ENCODE data around the gene PIN1. TPM values are rescaled to one million over a fixed set of nuclear protein-coding genes. Genes with fewer than 3 reads are reported as not detected.

PIN1 gene
- total RNA-seq, 1 experiment from 2014 or later, result 63.3 TPM

DNA sequence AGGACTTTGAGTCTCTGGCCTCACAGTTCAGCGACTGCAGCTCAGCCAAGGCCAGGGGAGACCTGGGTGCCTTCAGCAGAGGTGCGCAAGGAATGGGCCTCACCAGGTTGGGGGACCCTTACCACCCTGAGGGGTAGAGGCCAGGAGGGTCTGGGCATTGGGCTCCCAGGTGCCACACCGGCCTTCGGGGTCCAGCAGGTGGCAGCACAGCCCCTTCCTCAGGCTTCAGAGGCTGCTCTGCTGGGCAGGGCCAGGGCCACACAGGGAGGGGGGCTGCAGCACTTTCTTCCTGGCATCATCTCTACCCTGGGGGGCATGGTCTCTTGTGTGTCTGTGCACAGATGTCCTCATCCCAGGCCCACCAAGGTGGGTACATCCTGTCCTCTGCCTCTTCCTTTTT is 12.9 kb downstream of the PIN1 start:
- Mint-ChIP-seq H3K4me1 (ENCODE audit: low read depth, unreplicated experiment) (no peaks in the 10 kb centered on the region), H3K36me3 (ENCODE audit: insufficient read depth, unreplicated experiment) (peaks cover 6% of the 10 kb centered on the region), H3K27me3 (ENCODE audit: insufficient read depth, unreplicated experiment) (no peaks in the 10 kb centered on the region), H3K9me3 (ENCODE audit: unreplicated experiment) (no peaks in the 10 kb centered on the region), H3K4me3 (ENCODE audit: unreplicated experiment) (no peak overlapping the region), H3K27ac (ENCODE audit: unreplicated experiment) (no peak overlapping the region)
- H3K4me3 ChIP-seq (ENCODE audit: low read depth, low read length), result no peak overlapping the region
- ChIA-PET POLR2A (no interaction called here), CTCF (no interaction called here)
- TF ChIP-seq, protein P1, sequence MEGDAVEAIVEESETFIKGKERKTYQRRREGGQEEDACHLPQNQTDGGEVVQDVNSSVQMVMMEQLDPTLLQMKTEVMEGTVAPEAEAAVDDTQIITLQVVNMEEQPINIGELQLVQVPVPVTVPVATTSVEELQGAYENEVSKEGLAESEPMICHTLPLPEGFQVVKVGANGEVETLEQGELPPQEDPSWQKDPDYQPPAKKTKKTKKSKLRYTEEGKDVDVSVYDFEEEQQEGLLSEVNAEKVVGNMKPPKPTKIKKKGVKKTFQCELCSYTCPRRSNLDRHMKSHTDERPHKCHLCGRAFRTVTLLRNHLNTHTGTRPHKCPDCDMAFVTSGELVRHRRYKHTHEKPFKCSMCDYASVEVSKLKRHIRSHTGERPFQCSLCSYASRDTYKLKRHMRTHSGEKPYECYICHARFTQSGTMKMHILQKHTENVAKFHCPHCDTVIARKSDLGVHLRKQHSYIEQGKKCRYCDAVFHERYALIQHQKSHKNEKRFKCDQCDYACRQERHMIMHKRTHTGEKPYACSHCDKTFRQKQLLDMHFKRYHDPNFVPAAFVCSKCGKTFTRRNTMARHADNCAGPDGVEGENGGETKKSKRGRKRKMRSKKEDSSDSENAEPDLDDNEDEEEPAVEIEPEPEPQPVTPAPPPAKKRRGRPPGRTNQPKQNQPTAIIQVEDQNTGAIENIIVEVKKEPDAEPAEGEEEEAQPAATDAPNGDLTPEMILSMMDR (IDR thresholded peaks at IDR 0.05; ENCODE audit: insufficient read depth in 1 of 2, low read depth in 1 of 2, low read length in 1 of 2, severe bottlenecking in 1 of 2, unreplicated experiment in 1 of 2), result peak; percentile 46 to 62
- H3K36me3 ChIP-seq (ENCODE audit: control insufficient read depth, insufficient read depth, low read length), result no peaks in the 10 kb centered on the region; the same call in none of the 2 replicates
- DNase-seq, result peak in 1 of 2 experiments; percentile 63
- no peaks in the 10 kb centered on the region for H3K4me1 ChIP-seq
- no peaks in the 10 kb centered on the region for H3K27me3 ChIP-seq (replicated peaks; ENCODE audit: control insufficient read depth, insufficient read depth, low read length)
- BruUV-seq (replicated peaks), result no TSS peak
- no peaks in the 10 kb centered on the region for H3K9me3 ChIP-seq
- intact Hi-C loops (cut with micrococcal nuclease; ENCODE audit: unreplicated experiment), result loop anchor here (2.0 kb wide), 1 partner anchor 67 kb away; no protein-coding TSS in a partner anchor

DNA sequence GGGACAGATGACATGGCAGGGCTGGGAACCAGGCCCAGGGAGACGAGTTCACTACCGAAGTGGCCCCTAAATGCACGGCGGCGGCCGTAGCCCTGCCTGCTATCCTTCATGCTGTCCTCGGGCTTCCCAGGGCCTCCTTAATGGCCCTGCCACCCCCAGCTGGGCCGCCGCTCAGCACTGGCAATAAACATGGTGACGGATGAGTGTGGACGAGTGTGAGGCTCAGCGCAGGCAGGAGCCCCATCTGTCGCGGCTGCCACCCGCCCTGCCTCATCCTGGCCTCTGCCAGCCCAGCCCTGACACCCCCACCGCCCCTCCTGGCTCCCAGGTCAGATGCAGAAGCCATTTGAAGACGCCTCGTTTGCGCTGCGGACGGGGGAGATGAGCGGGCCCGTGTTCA is 13.6 kb downstream of the PIN1 start:
- no peaks in the 10 kb centered on the region for H3K9me3 ChIP-seq
- no peak overlapping the region for H3K27ac Mint-ChIP-seq (ENCODE audit: unreplicated experiment)
- BruUV-seq (replicated peaks), result no TSS peak
- CTCF ChIA-PET, result no interaction called here
- no peaks in the 10 kb centered on the region for H3K27me3 ChIP-seq (replicated peaks; ENCODE audit: control insufficient read depth, insufficient read depth, low read length)
- H3K27me3 Mint-ChIP-seq (ENCODE audit: insufficient read depth, unreplicated experiment), result no peaks in the 10 kb centered on the region
- intact Hi-C loops (cut with micrococcal nuclease; ENCODE audit: unreplicated experiment), result loop anchor here (2.0 kb wide), 1 partner anchor 66 kb away; no protein-coding TSS in a partner anchor
- no peaks in the 10 kb centered on the region; the same call in 1 of the 2 replicates for H3K36me3 ChIP-seq (ENCODE audit: control insufficient read depth, insufficient read depth, low read length)
- no peak overlapping the region for H3K4me3 ChIP-seq (ENCODE audit: low read depth, low read length)
- no peak overlapping the region for H3K4me3 Mint-ChIP-seq (ENCODE audit: unreplicated experiment)
- TF ChIP-seq, protein P1 (IDR thresholded peaks at IDR 0.05; ENCODE audit: insufficient read depth in 1 of 2, low read depth in 1 of 2, low read length in 1 of 2, severe bottlenecking in 1 of 2, unreplicated experiment in 1 of 2), result no peak
- POLR2A ChIA-PET, result interaction anchor here (0.5 kb wide), 1 partner anchor 47 kb away, joined by 4 read pairs; no protein-coding TSS in a partner anchor
- no peak for DNase-seq
- H3K9me3 Mint-ChIP-seq (ENCODE audit: unreplicated experiment), result peaks cover 4% of the 10 kb centered on the region
- no peaks in the 10 kb centered on the region for H3K4me1 Mint-ChIP-seq (ENCODE audit: low read depth, unreplicated experiment)
- H3K4me1 ChIP-seq, result no peaks in the 10 kb centered on the region
- peaks cover 3% of the 10 kb centered on the region for H3K36me3 Mint-ChIP-seq (ENCODE audit: insufficient read depth, unreplicated experiment)

DNA sequence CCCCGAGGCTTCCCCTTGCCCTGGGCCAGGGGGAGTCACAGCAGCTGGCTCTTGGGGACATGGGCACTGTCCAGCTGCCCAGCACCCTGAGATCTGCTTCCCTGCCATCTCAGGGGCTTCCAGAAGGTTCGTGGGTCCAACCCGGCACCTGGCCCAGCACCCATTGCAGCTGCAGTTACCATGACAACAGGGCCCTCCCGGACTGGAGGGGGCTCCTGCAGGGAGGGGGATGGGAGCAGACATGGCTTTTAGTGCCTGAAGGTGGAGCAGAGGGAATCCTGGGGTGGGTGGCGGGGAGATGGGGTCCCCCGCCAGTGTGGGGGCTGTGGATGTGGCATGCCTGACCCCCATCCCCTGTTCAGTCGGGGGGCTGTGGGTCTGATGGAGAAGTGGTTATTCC is 14.7 kb downstream of the PIN1 start:
- Mint-ChIP-seq H3K4me3 (ENCODE audit: unreplicated experiment) (no peak overlapping the region), H3K9me3 (ENCODE audit: unreplicated experiment) (peaks cover 10% of the 10 kb centered on the region), H3K36me3 (ENCODE audit: insufficient read depth, unreplicated experiment) (peaks cover 7% of the 10 kb centered on the region), H3K4me1 (ENCODE audit: low read depth, unreplicated experiment) (no peaks in the 10 kb centered on the region), H3K27ac (ENCODE audit: unreplicated experiment) (no peak overlapping the region), H3K27me3 (ENCODE audit: insufficient read depth, unreplicated experiment) (no peaks in the 10 kb centered on the region)
- Histone ChIP-seq H3K9me3 (no peaks in the 10 kb centered on the region), H3K36me3 (ENCODE audit: control insufficient read depth, insufficient read depth, low read length) (no peaks in the 10 kb centered on the region), H3K4me1 (no peaks in the 10 kb centered on the region), H3K27me3 (replicated peaks; ENCODE audit: control insufficient read depth, insufficient read depth, low read length) (no peaks in the 10 kb centered on the region), H3K4me3 (ENCODE audit: low read depth, low read length) (no peak overlapping the region)
- ChIA-PET CTCF (no interaction called here), POLR2A (no interaction called here)
- BruUV-seq (replicated peaks), result no TSS peak
- TF ChIP-seq, protein P1 (IDR thresholded peaks at IDR 0.05; ENCODE audit: insufficient read depth in 1 of 2, low read depth in 1 of 2, low read length in 1 of 2, severe bottlenecking in 1 of 2, unreplicated experiment in 1 of 2), result no peak
- no peak for DNase-seq
- intact Hi-C loops (cut with micrococcal nuclease; ENCODE audit: unreplicated experiment), result loop anchor here (2.0 kb wide), 1 partner anchor 65 kb away; no protein-coding TSS in a partner anchor

All from Caco-2 (cell line).